Hindlimb muscle (tissue), 1 donor: ENCODE data around the gene ATG7. TPM values are rescaled to one million over a fixed set of nuclear protein-coding genes. Genes with fewer than 3 reads are reported as not detected.
A peak's percentile ranks its signal among the peaks of the same experiment; 100 is the strongest.
"Not testable (repeated sequence)": the region's sequence is repeated elsewhere in the genome, so short reads cannot be mapped to it uniquely, and the experiment has no call there.

Source experiments
- DNase-seq: peaks from one replicate; pipeline ENCODE4 v3.0.0-alpha.2; 2013
- polyA plus RNA-seq: library from polyadenylated mRNA; unstranded; fragments of 120-200 nt; gene quantifications from one replicate; pipeline ENCODE4 v1.2.1, GENCODE V29; 2013; ENCODE audit not compliant: insufficient read length

Gene ATG7
- polyA plus RNA-seq, 1 donor: 15.0 TPM

DNA sequence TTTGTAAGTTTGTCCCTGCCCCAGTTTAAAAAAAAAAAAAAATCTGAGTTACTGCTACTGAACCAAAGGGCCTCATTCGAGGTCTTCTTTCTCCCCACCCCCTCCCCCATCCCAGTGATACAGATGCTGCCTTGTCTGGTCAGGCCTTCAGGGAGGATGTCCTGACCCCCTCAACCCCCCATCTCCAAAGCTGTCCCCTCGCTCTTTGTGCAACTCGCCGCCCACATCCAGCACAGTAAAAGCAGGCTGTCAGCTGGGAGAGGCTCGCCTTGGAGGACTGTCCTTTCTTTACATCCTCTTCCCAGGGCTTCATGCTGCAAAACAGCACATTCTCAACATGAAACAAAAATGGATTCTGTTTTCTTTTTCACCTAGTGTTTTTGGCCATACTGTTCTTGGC is 238.2 kb downstream of the ATG7 start:
- DNase-seq: no peak

DNA sequence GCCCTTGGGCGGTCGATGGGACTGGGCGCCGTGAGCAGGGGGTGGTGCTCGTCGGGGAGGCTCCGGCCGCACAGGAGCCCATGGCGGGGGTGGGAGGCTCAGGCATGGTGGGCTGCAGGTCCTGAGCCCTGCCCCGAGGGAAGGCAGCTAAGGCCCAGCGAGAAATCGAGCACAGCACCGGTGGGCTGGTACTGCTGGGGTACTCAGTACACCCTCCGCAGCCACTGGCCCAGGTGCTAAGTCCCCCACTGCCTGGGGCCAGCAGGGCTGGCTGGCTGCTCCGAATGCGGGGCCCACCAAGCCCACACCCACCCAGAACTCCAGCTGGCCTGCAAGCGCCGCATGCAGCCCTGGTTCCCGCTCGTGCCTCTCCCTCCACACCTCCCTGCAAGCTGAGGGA is 239.4 kb downstream of the ATG7 start:
- DNase-seq: not testable (repeated sequence)

DNA sequence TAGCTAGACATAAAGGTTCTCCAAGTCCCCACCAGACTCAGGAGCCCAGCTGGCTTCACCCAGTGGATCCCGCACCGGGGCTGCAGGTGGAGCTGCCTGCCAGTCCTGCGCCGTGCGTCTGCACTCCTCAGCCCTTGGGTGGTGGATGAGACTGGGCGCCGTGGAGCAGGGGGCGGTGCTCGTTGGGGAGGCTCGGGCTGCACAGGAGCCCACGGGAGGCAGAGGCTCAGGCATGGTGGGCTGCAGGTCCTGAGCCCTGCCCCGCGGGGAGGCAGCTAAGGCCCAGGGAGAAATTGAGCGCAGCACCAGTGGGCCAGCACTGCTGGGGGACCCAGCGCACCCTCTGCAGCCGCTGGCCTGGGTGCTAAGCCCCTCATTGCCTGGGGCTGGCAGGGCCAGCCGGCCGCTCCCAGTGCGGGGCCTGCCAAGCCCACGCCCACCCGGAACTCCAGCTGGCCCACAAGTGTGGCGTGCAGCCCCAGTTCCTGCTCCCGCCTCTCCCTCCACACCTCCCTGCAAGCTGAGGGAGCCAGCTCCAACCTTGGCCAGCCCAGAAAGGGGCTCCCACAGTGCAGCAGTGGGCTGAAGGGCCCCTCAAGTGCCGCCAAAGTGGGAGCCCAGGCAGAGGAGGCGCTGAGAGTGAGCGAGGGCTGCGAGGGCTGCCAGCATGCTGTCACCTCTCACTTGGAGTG is 241.1 kb downstream of the ATG7 start:
- DNase-seq: not testable (repeated sequence)

DNA sequence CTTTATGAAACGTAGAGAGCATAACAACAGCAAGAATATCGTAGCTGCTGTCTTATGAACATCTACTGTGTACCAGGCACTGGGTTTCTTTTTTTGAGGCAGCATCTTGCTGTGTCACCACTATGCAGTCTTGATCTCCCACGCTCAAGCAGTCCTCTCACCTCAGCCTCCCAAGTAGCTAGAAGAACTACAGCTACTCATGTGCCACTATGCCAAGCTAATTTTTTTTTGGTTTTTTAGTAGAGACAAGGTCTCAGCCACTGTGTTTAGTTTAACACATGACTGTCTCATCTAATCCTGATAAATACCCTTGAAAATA is 241.6 kb downstream of the ATG7 start:
- DNase-seq: no peak

DNA sequence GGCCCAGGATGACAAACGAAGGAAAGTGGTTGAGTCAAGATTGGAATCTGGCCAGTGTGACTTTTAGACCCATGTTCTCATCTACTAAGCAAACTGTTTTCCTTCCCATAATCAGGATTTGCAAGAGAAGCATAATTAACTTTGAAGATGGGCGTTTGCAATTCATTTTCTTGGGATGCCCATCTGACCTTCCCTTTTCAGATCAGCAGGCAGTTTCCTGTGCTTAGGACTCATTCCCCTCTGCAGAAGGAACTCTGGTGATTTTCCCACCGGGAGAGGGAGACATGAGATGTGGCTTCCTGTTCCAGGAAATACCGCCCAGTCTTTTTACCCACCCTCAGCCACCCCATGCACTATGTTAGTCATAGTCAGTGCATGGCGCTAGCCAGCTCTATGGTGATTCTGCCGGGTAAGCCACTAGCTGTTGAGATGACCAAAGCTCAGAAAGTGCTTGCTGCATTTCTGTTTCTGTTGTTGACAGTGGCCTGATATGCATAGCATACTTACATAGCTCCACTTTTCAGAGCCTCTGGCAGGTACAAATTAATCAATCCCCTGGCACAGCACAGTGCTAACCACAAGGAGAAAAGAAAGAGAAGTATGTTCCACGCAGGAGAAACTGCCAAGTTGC is 242.1 kb downstream of the ATG7 start:
- DNase-seq: no peak

DNA sequence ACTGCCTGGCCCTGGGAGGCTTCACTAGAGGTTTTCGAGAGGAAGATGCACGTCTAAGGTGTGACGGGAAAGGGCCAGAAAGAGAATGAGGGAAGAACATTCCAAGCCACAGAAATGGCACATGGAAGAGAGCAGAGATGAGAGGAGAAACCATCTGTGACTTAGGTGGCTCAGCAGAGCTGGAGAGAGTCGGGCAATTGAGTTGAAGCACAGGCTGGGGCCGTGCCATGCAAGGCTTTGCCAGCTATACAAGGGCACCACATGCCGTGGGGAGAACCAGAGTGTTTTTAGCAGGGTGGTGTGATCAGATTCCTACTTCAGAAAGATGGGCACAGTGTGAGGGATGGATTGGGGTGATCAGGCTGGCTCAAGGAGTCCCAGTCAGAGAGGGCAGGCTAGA is 245.4 kb downstream of the ATG7 start:
- no peak for DNase-seq

DNA sequence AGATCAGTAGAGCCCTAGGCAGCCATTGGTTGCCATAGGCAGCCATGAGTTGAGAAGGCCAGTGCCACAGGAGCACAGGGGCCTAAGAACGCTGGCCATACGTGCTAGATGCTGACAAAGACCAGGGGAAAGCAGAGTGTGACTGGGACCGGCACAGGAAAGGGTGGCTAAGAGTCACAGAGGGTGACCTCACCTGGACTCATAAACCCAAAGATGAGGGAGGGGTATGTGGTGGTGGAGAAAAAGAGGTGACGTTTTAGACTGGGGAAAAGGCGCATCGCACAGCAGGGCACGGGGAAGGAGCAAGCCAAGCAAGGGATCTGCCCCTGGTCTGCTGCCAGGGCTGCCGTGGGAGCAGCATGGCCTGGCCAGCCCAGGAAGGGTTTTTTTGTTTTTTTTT is 249.0 kb downstream of the ATG7 start:
- DNase-seq: no peak

DNA sequence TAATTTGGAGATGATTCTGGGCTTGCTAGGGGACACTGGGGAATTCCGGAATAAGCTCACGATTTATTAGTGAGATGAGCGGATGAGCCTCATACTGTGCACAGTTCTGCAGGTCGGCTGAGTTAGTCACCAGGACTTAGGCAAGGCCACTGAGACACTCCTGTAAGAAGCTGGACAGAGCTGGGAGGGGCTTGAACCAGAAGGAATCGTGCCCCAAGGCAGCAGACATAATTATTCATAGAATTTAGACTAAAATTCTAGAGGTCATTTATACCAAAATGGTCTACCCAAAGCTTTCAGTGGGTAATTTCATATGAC is 250.2 kb downstream of the ATG7 start:
- no peak for DNase-seq

DNA sequence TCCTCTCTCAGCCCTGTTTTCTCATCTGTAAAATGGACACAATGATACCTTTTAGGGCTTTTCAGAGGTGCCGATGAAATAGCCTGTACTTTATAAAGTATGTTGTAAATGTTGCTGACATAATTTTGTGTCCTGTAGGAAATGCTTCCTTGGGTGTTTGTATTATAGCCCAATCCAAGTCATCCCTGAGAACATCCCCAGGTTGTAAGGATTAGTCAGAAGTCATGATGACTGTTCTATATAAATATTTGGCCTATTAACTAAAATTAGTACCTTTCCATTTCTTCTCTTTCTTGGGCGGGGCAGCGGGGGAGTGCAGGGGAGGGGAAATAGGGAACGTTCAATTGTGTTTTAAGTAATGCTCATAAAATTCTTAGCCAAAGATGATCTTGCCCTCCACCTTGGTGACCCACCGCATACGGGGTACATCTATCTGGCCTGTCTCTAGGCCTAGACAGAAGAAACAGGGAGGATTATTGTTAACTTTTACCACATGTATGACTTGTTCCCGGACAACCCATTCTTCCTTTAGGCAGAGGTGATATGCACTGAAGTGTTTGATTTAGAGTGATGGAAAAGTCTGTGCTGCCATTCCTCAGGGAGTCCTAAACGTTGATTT is 250.9 kb downstream of the ATG7 start:
- no peak for DNase-seq

DNA sequence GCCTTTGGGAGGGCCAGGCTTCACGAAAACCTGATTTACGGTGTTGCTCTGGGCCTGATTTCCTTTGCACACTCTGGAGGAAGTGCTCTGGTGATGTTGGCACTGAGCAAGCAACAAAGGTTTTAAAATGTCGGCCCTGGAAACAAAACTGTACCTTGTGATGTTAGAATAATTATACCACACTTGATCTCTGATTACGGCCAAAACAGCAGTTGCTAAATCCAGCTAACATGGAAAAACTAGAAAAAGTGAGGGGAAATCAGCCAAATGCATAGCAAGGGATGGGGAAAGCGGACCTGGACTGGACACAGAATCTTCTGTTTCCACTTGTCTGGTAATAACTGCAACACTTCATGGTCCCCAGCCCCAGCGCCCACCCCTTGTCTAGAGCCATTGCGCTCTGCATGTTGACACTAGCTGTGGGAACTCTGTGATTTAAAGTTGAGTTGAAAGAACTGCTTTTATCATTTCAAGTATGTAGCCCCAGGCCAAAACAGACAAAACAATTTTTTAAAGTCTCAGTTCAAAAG is 251.4 kb downstream of the ATG7 start:
- peak; percentile 79 for DNase-seq

DNA sequence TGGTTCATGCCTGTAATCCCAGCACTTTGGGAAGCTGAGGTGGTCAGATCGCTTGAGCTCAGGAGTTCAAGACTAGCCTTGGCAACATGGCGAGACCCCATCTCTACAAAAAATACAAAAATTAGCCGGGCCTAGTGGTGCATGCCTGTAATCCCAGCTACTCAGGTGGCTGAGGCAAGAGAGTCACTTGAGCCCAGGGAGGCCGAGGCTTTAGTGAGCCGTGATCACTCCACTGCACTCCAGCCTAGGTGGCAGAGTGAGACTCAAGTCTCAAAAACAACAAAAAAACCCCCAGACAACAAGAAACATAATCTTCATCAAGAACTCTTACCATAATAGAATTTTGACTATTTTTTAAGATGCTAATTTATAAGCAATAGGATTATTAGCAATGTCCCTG is 253.9 kb downstream of the ATG7 start:
- not testable (repeated sequence) for DNase-seq

DNA sequence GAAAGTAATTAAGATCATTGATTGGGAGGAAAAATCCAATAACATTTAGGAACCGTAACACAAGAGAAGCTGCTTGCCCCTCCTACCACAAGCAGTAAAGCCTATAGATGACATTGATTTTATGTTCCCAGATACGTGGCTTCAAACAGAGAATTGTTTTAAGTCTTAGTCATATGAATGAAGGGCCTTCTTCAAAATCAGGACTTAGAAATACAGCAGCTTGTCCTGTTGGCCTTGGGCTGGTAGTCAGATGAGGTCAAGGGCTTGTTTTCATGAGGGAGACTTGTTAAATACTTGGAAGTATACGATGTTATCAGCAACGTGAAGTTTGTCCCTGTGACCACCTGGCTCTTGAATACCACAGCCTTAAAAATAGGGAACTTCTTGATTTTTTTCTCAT is 257.1 kb downstream of the ATG7 start:
- no peak for DNase-seq

DNA sequence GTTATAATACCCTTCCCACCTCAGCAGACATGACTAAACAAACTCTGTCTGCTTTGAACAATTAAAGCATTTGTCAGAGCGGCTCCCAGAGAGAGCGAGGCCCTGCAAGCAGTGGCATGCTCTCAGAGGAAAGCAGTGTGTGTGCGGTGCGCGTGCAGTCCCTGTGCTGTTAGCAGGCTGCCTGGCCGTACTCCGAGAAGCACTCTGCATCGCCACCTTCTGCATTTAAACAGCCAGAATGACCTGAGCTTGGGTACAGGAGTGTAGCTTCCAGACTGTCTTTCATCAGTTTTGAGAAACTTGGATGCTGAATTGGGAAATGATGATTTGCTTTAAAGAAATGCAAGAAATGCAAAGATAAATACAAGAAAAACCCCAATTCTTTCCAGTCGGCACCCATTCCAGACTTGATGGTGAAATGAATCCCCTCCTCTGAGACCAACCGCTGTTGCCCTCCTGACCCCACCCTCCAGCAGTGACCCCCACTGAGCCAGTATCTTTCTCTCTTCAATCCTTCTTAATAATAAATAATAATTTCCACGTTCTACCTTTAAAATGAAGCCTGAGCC is 258.0 kb downstream of the ATG7 start:
- no peak for DNase-seq

DNA sequence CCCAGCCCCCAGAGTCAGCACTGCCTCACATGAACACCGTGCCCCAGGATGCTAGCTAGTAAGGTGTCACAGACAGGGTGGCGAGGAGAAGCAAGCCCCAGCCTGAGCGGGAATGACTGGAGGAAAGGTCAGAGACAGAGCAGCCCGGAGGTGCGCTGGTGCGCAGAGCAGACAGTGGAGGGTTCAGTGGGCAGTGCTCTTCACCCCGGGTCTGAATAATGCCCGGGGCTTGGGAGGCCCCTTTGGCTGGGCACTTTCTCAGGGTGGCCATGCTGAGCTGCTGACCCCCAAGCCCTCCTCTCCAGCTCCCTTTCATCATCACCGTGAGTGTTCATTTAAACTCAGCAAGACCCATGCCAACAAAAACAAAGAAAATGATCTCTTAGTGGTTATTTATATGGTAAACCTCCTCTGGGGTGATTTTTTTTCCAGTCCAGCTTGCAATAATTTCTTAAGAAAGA is 260.8 kb downstream of the ATG7 start:
- DNase-seq: no peak

DNA sequence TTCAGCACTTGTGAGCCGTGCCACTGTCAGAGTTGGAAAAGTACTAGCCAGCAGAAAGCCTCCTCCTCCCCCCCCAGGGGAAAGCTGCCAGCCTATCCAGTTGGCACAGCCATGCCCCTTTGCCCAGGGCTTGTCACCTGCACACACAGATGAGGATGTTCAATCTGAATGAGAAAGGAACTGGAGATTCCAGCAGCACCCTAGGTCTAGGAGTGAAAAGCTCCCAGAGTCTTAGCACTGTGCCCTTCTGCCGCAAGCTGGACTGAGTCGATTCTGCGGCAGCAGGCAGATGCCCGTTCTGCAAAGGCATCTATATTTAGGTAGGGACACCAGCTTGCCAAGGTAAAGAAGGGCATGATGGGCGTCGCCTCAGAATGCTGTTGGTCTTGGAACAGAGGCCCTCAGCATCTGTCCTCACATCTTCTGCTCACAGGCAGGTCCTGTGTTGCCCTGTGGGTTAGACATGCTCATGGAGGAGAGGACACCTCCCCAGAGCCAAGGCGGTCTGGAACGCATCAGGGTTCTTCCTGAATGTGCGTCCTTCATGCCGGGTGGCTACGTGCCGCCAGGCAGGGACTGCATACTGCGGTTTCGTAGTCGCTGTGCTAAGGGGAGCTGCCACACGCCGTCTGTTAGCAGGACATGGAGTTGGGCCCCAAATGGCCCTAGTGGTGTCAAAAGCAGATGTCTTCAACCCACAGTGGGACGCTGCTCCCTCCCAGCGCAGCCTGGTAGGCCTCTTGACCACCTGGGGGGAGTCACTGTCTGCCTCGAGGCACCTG is 262.0 kb downstream of the ATG7 start:
- no peak for DNase-seq

DNA sequence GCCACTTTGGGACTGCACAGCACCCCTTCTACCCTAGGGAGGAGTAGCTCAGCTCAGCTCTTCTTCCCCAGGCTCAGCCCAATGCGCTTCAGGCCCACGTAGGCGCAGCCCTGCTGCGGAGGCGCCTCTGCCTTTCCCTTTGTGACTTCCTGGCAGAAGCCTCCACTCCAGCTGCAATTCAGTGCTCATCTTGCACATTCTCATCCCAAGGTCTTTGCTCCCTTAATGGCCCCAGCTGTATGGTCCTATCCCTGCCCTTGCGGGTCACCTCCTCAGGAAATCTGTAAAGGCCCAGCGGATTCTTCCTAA is 262.6 kb downstream of the ATG7 start:
- no peak for DNase-seq

DNA sequence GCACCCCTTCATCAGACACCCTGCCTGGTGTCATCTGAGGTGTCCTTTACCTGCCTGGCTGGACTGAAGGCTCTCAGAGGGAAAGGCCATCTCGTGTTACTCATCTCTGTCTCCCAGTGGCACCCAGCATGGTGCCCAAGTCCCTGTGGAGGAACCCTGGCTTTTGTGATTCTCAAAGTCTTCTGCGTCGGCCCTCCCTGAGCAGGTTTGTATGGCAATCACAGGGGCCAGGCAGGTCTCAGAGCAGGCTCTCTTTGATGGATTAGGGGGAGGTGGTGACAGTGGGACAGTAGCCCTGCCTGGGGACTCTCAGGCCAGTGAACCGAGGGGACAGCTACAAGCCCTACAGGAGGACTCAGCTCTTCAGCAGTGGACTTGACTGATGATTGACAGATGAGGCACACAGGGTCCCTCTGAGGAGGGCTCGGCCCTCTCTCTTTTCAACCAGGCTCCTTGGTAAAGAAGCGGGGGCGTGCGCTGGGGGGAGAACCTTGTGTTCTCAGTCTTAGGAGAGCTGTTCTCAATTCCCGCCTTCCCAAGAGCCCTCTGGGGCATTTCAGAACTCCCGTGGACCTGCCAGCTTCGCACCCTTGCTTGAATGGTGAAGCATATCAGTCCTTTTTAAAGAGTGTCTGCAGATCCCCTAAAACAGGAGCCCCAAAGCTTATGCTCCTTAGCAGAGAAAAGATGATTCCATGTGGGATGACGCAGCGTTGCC is 263.2 kb downstream of the ATG7 start:
- DNase-seq: no peak

DNA sequence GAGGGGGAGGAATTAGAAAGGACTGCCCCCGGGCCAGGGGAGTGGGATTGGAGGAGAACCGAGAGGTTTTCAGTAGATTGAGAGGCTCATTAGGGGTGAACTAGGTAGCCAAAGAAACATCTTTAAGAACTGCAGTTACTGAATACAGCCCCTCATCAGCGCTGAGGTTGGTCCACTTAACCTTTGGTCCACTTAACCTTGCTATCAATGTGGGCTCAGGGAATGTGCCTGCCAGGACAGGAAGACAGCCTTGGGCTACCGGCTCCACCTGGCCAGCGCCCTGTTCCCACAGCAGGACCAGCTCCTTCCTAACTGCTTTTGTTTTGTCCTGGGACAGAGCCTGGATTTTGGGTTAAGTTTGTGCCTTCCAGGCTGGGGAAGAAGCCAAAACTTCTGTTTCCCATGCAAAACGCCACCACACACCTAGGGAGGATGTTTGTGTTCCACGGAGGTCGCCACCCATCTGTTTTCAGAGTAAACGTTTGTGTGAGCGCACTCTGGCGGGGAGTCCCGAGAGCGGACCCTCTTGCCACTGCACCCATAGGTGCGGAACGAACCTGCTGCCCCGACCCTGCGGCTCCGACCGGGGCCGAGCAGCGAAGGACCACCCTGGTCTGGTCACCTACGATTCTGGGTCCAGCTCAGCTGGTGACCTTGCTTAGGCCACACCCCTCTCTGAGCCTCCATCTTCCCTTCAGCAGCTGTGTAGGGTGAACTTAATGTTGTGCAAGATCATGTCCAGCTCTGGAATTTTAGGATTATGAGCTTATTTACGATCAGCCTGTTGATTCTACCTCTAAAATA is 264.1 kb downstream of the ATG7 start:
- no peak for DNase-seq

DNA sequence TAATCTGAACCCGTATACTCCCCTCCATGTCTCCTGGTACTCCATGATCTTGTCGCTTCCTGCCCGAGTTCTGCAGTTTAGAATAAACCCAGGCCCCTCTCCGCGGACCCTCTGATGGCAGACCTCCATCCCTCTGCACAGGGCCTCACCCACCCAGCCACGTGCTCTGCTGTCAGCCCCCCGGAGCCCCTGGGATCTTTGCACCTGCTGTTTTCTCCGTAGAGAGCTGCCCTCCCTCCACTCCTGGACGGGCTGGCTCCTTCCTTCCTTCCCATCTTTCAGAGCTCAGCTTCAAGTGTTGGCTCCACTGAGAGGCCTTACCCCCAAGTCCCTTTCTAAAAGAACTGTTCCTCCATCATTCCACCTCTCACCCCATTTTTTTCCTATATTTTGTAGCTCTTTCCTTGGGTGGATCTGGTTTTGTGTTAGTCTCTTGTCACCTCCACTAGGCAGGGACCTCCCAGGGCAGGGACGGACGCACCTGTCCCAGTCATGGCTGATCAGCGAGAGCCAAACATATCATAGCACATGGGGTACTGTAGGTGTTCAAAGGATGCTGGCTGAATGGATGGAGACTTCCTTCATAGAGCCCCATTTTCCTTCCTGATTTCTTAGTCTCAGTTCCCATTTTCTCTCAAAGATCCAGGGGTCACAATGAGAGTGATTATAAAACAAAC is 264.9 kb downstream of the ATG7 start:
- no peak for DNase-seq

DNA sequence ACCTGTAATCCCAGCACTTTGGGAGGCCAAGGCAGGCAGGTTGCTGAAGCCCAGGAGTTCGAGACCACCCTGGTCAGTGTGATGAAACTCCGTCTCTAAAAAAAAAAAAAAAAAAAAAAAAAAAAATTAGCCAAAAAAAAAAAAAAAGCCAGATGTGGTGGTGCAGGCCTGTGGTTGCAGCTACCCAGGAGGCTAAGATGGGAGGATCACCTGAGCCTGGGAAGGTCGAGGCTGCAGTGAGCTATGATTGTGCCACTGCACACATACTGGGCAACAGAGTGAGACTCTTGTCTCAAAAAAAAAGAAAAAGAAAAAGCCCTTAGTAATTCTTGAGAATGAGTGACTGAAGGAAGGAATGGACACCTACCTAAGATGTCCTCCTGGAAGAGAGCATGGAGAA is 266.4 kb downstream of the ATG7 start:
- DNase-seq: no peak

DNA sequence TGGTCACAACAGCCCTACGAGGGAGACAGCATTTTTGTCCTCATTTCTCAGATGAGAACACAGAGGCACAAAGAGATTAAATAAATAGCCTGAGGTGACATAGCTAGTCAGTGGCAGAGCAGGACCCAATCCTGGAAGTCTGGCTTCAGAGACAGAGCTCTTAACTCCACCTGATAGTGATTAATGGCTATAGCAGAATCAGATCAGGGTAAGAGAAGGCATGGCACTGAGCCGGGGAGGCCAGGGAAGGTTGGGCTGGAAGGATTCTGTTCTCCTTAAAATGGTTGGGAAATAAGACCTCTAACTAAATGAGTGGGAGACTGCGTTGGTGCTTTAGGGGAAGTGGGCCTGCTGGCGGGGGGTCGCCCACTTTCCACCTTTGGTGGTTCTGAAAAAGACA is 267.0 kb downstream of the ATG7 start:
- DNase-seq: no peak
